KMS-11 (cell line): ENCODE measurements around the gene KCNQ2.

Source experiments
- H2AFZ ChIP-seq: fragments of 200-600 bp; sonication (generic); 2 replicates; pipeline ENCODE4 v1.6.1; 2016; ENCODE audit warnings: antibody characterized with exemption, mixed run types, low read depth
- H3K27ac ChIP-seq: fragments of 200-600 bp; sonication (generic); 2 replicates; pipeline ENCODE4 v1.6.1; 2016; ENCODE audit warnings: mild to moderate bottlenecking, mixed run types
- H3K27me3 ChIP-seq: fragments of 200-600 bp; sonication (generic); 2 replicates; pipeline ENCODE4 v1.6.1; 2017; ENCODE audit warnings: mild to moderate bottlenecking, low read depth, mixed run types, moderate library complexity; ENCODE audit not compliant: insufficient read depth
- H3K36me3 ChIP-seq: fragments of 200-600 bp; sonication (generic); 2 replicates; pipeline ENCODE4 v1.6.1; 2017; ENCODE audit warnings: mild to moderate bottlenecking, mixed run types; ENCODE audit not compliant: insufficient read depth
- H3K4me1 ChIP-seq: fragments of 200-600 bp; sonication (generic); 2 replicates; pipeline ENCODE4 v1.6.1; 2016; ENCODE audit warnings: mild to moderate bottlenecking, low read depth, mixed run types; ENCODE audit not compliant: poor library complexity, severe bottlenecking
- H3K4me2 ChIP-seq: fragments of 200-600 bp; sonication (generic); 2 replicates; pipeline ENCODE4 v1.7.0; 2016; ENCODE audit warnings: mild to moderate bottlenecking, mixed run types
- H3K4me3 ChIP-seq: fragments of 200-600 bp; sonication (generic); IDR thresholded peaks from 2 replicates; pipeline ENCODE4 v1.6.1; 2017; ENCODE audit warnings: low read depth, low read length, mixed read lengths; ENCODE audit not compliant: insufficient read depth
- H3K79me2 ChIP-seq: fragments of 200-600 bp; sonication (generic); 2 replicates; pipeline ENCODE4 v1.6.1; 2016; ENCODE audit warnings: low read depth, mixed run types; ENCODE audit not compliant: insufficient read depth
- H3K9ac ChIP-seq: fragments of 200-600 bp; sonication (generic); 2 replicates; pipeline ENCODE4 v1.6.1; 2016; ENCODE audit warnings: mild to moderate bottlenecking, mixed run types
- H4K20me1 ChIP-seq: fragments of 200-600 bp; sonication (generic); 2 replicates; pipeline ENCODE4 v1.6.1; 2016; ENCODE audit warnings: mild to moderate bottlenecking, mixed run types; ENCODE audit not compliant: insufficient read depth
- CTCF ChIP-seq: fragments of 200-600 bp; sonication (generic); conservative IDR thresholded peaks from 2 replicates; pipeline ENCODE4 v1.6.1; 2017; ENCODE audit warnings: low read depth, mild to moderate bottlenecking, antibody characterized with exemption, low read length, moderate library complexity, mixed read lengths

The KCNQ2 gene

GRCh38 chr20:63351326-63351700, 121.1 kb downstream of the KCNQ2 start:
- H2AFZ ChIP-seq = no peak overlapping the region
- no peak for TF ChIP-seq CTCF
- H3K4me3 ChIP-seq = no peak overlapping the region
- H3K27ac ChIP-seq = no peak overlapping the region
- H3K9ac ChIP-seq = no peak overlapping the region
- no peaks in the 10 kb centered on the region for H3K79me2 ChIP-seq
- no peaks in the 10 kb centered on the region for H4K20me1 ChIP-seq
- no peaks in the 10 kb centered on the region for H3K4me1 ChIP-seq
- H3K36me3 ChIP-seq = no peaks in the 10 kb centered on the region
- H3K4me2 ChIP-seq = no peak overlapping the region
- peaks cover 48% of the 10 kb centered on the region for H3K27me3 ChIP-seq

DNA sequence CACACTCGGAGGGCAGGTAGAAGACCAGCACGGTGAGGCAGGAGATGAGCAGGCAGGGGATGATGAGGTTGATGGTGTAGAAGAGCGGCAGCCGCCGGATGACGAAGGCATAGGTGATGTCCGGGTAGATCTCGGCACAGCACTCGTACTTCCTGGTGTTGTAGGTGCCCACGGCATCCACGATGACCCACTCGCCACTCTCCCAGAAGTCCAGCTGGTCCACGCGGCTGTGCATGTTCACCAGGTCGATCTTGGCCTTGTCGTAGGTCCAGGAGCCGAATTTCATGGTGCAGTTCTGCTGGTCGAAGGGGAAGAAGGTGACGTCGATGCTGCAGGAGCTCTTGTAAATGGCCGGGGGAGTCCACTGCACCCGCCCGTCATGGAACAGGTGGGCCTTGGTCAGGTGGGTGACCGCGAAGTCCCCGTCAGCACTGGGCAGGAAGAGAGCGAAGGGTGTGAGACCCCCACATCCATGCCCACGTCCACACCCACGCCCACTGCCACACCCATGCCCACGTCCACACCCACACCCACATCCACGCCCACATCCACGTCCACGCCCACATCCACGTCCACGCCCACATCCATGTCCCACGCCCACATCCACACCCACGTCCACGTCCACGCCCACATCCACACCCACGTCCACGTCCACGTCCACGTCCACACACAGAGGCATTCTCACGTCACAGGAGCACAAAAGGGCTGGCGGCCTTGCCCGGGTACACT, 121.7 kb downstream of the KCNQ2 start:
- no peak overlapping the region for H3K9ac ChIP-seq
- H3K4me2 ChIP-seq = no peak overlapping the region
- H3K27ac ChIP-seq = no peak overlapping the region
- H4K20me1 ChIP-seq = no peaks in the 10 kb centered on the region
- H3K79me2 ChIP-seq = no peaks in the 10 kb centered on the region
- no peaks in the 10 kb centered on the region for H3K36me3 ChIP-seq
- no peak overlapping the region for H3K4me3 ChIP-seq
- no peak for TF ChIP-seq CTCF
- H3K4me1 ChIP-seq = no peaks in the 10 kb centered on the region
- H2AFZ ChIP-seq = no peak overlapping the region
- peaks cover 54% of the 10 kb centered on the region for H3K27me3 ChIP-seq
